Hypothalamus (tissue), 51 donors: Measurements from ENCODE around the gene IDH1.

Experiments used
- DNase-seq, 51 donors: peaks; one replicate each; lab custom pipeline; 2025; lab: John Stamatoyannopoulos, UW

The IDH1 gene

DNA sequence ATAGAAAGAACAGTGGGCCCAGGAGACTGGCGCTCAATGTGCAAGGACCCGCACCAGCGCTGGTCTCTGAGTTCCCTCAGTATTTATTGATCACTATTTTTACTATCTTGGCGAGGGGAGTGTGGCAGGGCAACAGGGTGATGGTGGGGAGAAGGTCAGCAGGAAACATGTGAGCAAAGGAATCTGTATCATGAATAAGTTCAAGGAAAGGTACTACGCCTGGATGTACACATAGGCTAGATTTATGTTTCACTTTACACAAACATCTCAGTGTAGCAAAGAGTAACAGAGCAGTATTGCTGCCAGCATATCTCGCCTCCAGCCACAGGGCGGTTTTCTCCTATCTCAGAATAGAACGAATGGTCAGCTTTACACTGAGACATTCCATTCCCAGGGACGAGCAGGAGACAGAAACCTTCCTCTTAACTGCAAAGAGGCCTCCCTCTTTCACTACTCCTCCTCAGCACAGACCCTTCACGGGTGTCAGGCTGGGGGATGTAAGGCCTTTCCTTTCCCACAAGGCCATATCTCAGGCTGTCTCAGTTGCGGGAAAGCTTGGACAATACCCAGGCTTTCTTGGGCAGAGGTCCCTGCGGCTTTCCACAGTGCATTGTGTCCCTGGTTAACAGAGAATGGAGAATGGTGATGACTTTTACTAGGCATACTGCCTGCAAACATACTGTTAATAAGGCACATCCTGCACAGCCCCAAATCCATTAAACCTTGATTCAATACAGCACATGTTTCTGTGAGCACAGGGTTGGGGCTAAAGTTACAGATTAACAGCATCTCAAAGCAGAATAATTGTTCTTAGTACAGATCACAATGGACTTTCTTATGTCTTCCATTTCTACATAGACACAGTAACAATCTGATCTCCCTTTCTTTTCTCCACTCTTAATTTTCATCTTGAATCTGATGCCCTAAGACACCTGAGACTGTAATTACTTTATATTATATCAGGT lies 2.3 kb upstream of the IDH1 start:
- peak in 4 of 51 donors; percentile 1 to 9 (median 4) for DNase-seq

DNA sequence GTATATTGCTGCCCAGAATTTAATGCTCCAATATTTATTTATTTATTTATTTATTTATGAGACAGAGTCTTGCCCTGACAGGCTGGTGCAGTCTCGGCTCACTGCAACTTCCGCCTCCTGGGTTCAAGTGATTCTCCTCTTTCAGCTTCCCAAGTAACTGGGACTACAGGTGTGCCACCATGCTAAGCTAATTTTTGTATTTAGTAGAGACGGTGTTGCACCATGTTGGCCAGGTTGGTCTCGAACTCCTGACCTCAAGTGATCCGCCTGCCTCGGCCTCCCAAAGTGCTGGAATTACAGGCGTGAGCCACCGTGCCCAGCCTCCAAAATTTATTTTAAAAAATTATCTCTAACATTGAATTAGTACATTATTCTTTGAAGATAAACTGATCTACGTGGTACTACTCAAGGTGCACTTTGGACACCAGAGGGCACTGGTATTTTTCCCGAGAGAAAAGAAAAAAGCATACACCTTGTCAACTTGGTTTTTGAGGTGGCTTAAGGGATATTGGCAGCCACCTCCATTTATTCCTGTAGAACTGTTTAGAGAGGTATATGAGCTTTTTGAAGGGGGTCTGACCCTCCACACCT lies 1.4 kb upstream of the IDH1 start:
- DNase-seq = no peak

DNA sequence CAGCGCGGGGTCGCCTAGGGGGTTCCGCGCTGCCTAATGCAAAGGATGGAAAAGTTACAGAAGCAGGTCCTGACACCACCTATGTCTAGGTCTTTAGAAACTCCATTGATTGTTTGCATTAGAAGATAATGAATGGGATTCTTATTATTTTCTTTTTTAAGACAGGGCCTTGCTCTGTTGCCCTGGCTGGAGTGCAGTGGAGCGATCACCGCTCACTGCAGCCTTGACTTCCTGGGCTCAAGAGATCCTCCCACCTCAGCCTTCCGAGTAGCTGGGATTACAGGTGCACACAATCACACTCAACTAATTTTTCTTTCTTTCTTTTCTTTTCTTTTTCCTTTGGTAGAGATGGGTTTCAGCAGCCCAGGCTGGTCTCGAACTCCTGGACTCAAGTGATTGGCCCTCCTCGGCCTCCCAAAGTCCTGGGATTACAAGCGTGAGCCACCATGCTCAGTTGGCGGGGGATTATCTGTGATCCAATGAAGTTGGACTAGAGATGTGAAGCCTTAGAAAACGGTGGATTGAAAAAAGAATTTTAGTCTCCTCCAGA lies 761 bp upstream of the IDH1 start:
- DNase-seq = no peak

DNA sequence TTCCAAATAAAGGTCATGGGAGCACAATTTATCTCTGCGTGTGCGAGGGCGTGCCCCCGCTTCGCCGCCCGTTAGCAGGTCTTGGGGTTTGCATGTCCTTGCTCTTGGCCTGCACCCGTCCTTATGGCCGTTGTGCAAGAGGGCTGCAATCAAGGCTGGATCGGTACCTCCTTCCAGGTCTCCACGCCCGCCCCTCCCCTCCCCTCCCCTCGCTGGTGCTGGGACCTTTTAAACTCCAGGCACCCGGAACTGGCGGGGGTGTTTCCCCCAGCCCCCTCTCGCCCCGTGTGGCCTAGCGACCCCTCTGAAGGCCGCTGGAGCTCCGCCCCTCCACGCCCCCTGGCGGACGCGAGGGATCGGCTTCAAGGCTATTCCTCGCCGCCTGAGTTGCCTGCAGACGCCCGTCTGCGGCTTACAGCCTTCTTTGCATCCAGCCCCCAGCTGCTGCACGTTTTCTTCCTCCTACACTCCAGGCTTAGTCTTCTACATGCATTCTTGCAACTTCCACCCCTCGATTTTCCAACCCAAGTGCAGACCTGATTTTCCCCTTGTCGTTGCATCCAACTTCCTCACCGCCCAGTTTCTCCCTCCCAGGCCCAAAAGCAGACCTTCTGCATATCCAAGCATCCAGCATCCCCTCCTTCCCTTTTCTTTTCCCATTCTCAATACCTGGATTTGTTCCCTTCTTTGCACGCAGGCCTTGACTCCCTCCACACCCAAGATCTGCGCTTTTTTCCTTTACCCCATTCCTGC lies 577 bp downstream of the IDH1 start:
- peak; percentile 27 to 91 (median 75) for DNase-seq

DNA sequence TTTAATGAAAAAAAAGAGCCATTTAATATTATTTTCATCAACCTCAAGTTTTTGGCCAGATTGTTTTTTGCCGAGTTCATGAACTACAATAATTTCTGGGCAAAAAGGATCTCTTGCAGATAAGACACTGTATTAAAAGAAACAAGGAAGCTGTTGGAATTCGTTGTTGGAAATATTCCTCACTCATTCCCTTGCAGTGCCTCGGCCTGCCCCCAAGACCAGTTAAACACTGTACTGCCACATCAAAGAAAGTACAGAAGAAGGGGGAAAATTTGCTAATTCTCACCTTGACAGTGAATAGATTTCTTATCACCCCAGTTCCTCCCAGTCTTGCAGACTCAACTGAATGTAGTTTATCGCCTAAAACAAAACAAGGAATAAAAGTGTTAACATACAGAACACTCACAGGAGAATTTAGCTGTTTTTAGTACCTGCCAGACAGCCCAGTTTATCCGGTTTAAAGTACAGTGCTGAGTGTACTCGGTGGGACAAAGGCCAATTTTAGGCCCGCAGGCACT lies 1.2 kb downstream of the IDH1 start:
- peak in 1 of 51 donors; percentile 23 for DNase-seq

DNA sequence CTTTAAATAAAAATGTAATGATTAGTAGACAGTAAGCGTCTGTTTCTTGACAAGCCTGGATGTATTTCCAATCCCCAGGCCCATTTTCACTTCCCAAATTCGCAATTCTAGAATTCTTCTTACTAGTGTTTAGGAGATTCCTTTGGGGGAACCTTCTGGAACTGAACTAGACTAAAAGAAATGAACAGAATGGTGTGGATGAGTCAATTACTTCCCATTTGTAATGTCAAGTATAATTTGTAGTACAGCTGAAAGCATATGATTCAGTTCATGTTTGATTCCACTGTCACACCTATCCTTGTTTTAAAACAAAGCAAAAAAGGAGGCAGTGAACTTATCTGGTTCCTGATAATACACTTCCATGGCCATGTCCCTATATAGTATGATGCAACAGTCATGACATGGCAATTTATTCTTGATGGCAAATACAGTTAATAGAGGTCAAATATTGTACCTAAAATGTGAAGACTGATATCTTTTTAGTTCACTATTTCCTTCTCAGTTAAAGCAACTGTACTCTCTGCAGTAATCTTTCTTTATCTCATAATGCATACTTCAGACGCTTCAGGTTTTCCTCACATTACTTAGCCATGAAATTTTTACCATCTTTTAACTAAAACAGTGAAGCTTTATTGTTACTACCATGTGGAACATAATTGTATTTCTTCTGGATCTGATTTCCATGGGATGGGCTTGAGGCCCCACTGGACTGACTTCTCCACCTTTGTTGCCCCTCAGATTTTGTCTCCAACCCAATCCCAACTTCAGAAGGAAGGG lies 2.0 kb downstream of the IDH1 start:
- peak in 1 of 51 donors; percentile 21 for DNase-seq

DNA sequence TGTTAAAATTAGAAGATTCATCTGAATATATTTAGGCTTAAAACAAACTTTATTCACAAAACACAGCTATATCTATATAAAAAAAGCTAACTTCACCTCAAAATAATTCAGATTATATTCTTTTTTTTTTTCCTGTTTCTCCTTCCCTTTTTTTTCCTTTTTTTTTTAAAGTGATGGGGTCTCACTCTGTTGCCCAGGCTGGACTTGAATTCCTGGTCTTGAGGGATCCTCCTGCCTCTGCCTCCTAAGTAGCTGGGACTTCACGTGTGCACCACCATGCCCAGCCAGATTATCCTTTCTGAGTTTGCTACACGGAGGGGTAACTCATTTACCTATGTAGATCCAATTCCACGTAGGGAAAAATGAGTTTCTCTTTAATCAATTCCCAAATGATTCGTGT lies 3.8 kb downstream of the IDH1 start:
- DNase-seq = no peak

DNA sequence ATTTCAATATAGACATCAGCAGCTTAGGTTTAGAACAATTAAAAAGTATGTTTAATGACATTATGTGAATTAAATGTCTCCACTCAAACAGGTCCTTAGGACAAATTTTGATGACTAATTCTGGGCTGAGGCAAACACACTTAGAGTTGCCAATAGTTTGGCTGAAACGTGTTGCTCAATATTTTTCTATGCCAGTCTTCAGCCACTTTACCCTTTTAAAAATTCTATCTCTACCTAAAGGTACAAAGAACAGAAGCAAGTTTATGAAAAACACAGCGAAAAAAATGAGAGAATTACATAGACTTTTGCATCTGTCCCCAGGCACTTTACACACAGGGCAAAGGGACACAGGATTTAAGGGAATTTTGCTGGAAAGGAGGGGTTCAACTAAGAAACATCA lies 4.5 kb downstream of the IDH1 start:
- no peak for DNase-seq

DNA sequence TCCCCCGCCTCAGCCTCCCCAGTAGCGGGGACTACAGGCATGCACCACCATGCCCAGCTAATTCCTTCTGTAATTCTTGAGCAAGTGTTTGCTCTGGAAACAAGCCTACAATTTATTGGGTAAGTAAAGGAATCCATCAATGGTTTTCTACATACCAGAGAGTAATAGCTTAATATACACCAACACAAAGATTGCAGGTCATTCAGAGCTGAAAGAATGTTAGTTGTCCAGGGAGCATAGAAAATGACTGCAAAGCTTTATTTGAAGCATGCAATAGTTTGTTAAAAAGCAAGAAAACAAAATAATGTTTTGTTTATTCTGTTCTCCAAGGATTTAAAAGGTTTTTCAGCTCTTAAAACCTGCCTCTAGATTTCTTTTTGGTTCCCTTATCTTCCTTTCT lies 5.6 kb downstream of the IDH1 start:
- DNase-seq = no peak

DNA sequence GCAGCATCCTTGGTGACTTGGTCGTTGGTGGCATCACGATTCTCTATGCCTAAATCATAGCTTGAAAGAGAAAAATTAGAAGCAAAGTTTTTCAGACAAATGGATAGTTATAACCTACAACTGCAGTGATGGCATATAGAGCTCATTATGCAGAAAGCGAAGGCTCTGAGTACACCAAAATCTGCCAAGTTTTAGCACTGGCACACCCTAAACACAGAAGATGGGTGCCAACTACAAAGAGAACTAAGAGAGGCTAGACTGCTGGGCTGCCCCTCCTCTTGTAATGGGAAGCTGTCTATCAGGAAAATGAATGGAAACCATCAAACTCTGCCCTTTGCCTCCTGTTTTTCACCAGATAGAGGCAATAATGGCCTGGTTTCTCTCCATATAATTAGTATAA lies 6.3 kb downstream of the IDH1 start:
- no peak for DNase-seq

DNA sequence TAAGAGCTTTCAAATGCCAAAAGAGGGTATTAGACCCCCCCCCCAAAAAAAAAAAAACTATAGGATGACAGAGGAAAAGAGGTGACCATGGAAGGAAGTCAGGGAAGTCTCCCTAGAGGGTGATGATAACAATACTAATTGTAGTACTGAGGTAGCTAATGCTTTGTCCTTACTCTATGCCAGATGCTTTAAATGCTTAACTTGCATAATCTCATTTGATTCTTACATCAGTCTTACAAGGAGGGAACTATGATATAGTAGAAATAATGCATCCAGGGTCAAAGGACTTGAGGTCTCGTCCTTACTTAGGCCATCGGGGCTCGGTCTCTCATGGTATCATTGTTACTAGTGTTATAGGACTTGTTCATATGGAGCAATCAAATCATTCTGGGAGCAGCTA lies 9.1 kb downstream of the IDH1 start:
- DNase-seq = no peak

DNA sequence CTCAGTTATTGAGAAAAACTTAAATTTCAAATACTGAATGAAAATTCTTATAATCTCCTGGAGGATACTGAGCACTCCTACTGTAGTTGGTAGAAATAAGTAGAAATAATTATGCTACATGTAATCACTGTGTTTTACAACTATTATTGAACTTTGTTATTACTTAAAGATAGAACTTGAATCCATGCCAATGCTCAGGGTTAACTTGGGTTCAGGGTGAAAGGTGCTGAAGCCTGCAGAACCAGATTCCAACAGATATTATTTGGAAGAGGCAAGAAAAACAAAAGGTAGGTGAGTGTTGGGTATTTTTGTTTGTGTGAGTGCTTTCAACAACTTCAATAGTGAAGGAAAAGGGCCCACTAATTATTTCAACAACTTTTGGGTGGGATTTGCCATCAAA lies 10.4 kb downstream of the IDH1 start:
- no peak for DNase-seq

DNA sequence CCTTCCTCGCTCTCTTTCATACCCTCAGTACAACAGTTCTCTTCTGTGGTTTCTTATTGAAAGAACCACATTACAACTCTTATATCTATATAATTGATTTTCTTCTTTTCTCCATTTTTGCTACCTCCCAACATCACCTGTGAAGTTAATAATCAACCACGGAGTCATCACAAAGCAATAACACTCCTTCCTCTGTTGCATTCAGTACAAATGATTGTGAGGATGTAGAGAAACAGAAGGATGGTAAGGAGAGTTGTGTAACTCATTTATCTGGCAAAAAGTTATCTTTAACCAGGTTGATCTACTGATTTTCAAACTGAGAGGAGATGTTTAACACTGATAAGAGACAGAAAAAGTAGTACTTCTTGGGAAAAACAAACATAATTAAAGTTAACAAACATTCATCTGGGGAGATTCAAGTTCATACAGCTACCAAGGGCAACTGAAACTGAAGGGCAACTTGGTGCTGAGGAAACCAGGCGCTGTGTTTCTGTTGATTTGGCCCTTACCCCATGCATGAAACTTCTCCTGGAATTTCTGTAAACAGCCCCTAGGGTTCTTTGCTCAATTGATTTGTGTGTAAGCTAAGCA lies 14.2 kb downstream of the IDH1 start:
- no peak for DNase-seq

DNA sequence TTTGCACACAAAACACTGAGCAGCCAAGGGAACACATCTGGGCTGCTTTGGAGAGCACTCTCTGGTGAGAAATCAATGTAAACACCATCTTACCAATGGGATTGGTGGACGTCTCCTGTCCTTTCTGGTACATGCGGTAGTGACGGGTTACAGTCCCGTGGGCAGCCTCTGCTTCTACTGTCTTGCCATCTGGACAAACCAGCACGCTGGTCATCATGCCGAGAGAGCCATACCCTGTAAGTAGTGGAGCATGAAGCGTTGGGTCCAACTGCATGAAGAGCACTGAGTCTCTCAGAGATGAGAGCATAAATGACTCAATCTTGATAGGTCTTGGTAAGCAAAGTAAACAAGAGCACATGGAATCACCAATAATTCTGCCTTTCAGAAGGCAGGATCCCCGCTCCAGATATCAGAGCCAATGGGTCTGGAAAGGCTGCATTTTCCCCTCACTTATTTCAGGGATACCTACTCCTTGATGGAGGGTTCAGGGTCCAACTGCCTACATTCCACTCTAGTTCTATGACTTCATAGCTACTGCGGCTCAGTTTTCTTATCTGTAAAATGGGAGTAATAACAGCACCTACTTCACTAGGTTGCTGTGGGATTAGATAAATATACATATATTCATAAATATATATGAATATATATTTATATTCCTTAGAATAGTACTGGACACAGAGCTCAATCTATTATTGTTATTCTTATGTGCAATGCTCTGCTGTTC lies 14.9 kb downstream of the IDH1 start:
- no peak for DNase-seq

DNA sequence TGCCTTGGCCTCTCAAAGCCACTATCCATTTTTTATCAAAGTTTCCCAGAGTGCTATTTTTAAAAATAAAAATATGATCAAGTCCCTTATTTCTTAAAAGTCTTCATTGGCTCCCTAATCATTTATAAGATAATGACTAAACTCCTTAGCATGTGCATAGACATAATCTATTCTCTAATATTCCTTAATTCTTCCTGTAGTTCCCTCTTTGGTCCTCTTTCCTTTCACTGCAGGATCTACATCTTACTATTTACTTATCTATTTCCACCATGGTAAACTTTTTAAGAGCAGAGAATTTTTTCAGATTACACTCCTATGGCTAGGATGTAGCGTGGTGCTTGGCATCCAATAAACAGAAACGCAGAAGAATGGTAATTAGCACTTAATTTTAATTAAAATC lies 19.0 kb downstream of the IDH1 start:
- DNase-seq = no peak

DNA sequence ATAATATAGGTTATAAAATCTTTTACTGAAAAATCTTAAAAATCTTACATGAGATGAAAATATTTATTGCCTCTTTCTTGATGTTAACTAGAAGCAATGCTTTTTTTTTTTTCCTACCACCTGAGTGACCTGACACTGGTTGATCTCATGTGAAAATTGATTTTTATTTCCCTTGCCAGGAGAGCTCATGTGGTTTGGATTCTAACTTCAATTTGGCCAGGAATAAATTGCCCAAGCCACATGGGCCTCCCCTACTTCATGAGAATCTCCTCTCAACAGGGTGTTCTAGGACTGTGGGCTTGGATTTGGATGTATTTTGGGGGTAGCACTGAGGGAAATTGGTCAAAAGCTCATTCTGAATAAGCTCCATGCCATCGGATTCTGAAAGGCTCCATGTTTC lies 20.1 kb downstream of the IDH1 start:
- DNase-seq = no peak

DNA sequence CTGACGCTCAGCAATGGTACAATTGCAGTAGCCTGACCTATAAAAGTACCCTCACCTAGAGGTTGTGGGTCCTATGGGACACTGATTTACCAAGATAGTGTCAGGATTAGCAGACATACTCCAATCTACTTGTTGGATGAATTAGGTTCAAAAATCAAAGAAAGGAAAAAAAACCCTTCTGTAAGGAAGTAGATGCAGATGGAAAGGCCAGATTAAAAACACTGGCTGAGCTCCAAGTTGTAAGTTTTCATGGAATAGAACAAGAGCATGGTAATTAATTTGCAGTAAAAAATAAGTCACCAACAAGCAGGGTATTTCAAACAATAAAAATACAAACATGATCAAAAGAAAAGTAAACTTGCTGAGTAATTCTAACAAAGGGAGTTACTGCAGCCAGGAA lies 26.4 kb downstream of the IDH1 start:
- no peak for DNase-seq

DNA sequence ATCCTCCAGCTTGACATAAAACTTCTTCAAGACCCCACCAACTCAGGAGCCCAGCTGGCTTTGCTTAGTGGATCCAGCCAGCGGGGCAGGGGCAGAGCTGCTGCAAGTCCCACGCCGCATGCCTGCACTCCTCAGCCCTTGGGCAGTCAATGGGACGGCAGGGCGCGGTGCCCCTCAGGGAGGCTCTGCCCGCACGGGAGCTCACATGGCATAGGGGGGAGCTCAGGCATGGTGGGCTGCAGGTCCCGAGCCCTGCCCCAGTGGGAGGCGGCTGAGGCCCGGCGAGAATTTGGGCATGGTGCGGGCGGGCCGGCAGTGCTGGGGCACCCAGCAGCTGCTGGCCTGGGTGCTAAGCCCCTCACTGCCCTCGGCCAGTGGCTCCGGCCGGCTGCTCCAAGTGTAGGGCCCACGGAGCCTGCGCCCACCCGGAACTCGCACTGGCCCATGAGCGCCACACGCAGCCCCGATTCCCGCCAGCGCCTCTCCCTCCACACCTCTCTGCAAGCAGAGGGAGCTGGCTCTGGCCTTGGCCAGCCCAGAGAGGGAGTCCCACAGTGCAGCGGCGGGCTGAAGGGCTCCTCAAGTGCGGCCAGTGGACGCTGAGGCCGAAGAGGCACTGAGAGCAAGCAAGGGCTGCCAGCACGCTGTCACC lies 27.2 kb downstream of the IDH1 start:
- DNase-seq = no peak

DNA sequence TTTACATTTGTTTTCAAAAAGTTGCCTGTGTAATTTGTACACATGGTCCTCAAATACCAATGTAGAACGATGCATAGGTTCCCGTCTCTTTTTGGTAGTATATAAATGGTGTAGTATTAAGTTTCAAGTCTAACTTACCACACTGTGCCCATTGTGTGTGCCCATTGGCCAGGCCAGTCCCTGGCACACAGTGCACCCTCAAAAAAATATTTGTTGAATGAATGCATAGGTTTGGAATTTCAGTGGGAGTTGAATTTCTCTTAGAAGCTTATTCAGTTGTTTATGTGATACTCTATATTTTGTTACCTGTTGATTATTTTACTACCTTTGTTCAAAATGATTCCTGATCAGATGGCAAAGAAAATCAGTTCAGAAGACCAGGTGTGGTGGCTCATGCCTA lies 30.1 kb downstream of the IDH1 start:
- DNase-seq = no peak
